Measurements from ENCODE around the gene FTCDNL1.

Gene FTCDNL1

GRCh38 chr2:199869653-199870052 lies 18.7 kb upstream of the FTCDNL1 start:
- Histone ChIP-seq H3K27ac (no peak overlapping the region), H3K4me3 (no peak overlapping the region), H3K9ac (ENCODE audit: insufficient read length) (peak overlapping the region; percentile 8), H3K9me3 (ENCODE audit: low read depth, low read length) (peaks cover 8% of the 10 kb centered on the region; the same call in 1 of the 2 replicates), H3K36me3 (ENCODE audit: insufficient read depth, low read length) (no peaks in the 10 kb centered on the region)
- no peak for DNase-seq (ENCODE audit: low read depth, low spot score)
- TF ChIP-seq FOXP2 (optimal IDR thresholded peaks at IDR 0.05; ENCODE audit: control extremely low read depth, extremely low read length, insufficient read depth) (no peak), EZH2 (IDR thresholded peaks at IDR 0.05) (no peak), POLR2AphosphoS5 (IDR thresholded peaks at IDR 0.05; ENCODE audit: borderline replicate concordance, low read depth, low read length) (no peak)

GRCh38 chr2:199869227-199869541 lies 18.2 kb upstream of the FTCDNL1 start:
- Histone ChIP-seq H3K27ac (no peak overlapping the region), H3K9me3 (ENCODE audit: low read depth, low read length) (peaks cover 3% of the 10 kb centered on the region; the same call in 1 of the 2 replicates), H3K36me3 (ENCODE audit: insufficient read depth, low read length) (no peaks in the 10 kb centered on the region), H3K9ac (ENCODE audit: insufficient read length) (no peak overlapping the region), H3K4me3 (no peak overlapping the region)
- no peak for DNase-seq (ENCODE audit: low read depth, low spot score)
- TF ChIP-seq FOXP2 (optimal IDR thresholded peaks at IDR 0.05; ENCODE audit: control extremely low read depth, extremely low read length, insufficient read depth) = no peak
- TF ChIP-seq EZH2 (IDR thresholded peaks at IDR 0.05) = no peak
- TF ChIP-seq POLR2AphosphoS5 (IDR thresholded peaks at IDR 0.05; ENCODE audit: borderline replicate concordance, low read depth, low read length) = no peak

GRCh38 chr2:199868431-199869226 lies 17.6 kb upstream of the FTCDNL1 start:
- no peak for TF ChIP-seq FOXP2 (optimal IDR thresholded peaks at IDR 0.05; ENCODE audit: control extremely low read depth, extremely low read length, insufficient read depth)
- TF ChIP-seq EZH2 (IDR thresholded peaks at IDR 0.05) = no peak
- no peak for TF ChIP-seq POLR2AphosphoS5 (IDR thresholded peaks at IDR 0.05; ENCODE audit: borderline replicate concordance, low read depth, low read length)
- H3K9me3 ChIP-seq (ENCODE audit: low read depth, low read length) = no peaks in the 10 kb centered on the region
- H3K4me3 ChIP-seq = no peak overlapping the region
- H3K27ac ChIP-seq = no peak overlapping the region
- DNase-seq (ENCODE audit: low read depth, low spot score) = no peak
- no peak overlapping the region for H3K9ac ChIP-seq (ENCODE audit: insufficient read length)
- no peaks in the 10 kb centered on the region for H3K36me3 ChIP-seq (ENCODE audit: insufficient read depth, low read length)

GRCh38 chr2:199865905-199866304 lies 14.9 kb upstream of the FTCDNL1 start:
- Histone ChIP-seq H3K4me3 (no peak overlapping the region), H3K9ac (ENCODE audit: insufficient read length) (no peak overlapping the region), H3K27ac (no peak overlapping the region), H3K36me3 (ENCODE audit: insufficient read depth, low read length) (no peaks in the 10 kb centered on the region), H3K9me3 (ENCODE audit: low read depth, low read length) (no peaks in the 10 kb centered on the region)
- no peak for TF ChIP-seq EZH2 (IDR thresholded peaks at IDR 0.05)
- TF ChIP-seq POLR2AphosphoS5 (IDR thresholded peaks at IDR 0.05; ENCODE audit: borderline replicate concordance, low read depth, low read length) = no peak
- no peak for TF ChIP-seq FOXP2 (optimal IDR thresholded peaks at IDR 0.05; ENCODE audit: control extremely low read depth, extremely low read length, insufficient read depth)
- no peak for DNase-seq (ENCODE audit: low read depth, low spot score)

GRCh38 chr2:199862788-199863187 lies 11.8 kb upstream of the FTCDNL1 start:
- Histone ChIP-seq H3K9ac (ENCODE audit: insufficient read length) (no peak overlapping the region), H3K4me3 (no peak overlapping the region), H3K9me3 (ENCODE audit: low read depth, low read length) (no peaks in the 10 kb centered on the region), H3K27ac (no peak overlapping the region), H3K36me3 (ENCODE audit: insufficient read depth, low read length) (no peaks in the 10 kb centered on the region)
- no peak for DNase-seq (ENCODE audit: low read depth, low spot score)
- no peak for TF ChIP-seq FOXP2 (optimal IDR thresholded peaks at IDR 0.05; ENCODE audit: control extremely low read depth, extremely low read length, insufficient read depth)
- no peak for TF ChIP-seq POLR2AphosphoS5 (IDR thresholded peaks at IDR 0.05; ENCODE audit: borderline replicate concordance, low read depth, low read length)
- no peak for TF ChIP-seq EZH2 (IDR thresholded peaks at IDR 0.05)

- no peaks in the 10 kb centered on the region for H3K36me3 ChIP-seq (ENCODE audit: insufficient read depth, low read length)
- peak; percentile 28 for DNase-seq (ENCODE audit: low read depth, low spot score)
- H3K27ac ChIP-seq = no peak overlapping the region
- no peaks in the 10 kb centered on the region for H3K9me3 ChIP-seq (ENCODE audit: low read depth, low read length)
- H3K9ac ChIP-seq (ENCODE audit: insufficient read length) = no peak overlapping the region
- TF ChIP-seq EZH2 (IDR thresholded peaks at IDR 0.05) (no peak), POLR2AphosphoS5 (IDR thresholded peaks at IDR 0.05; ENCODE audit: borderline replicate concordance, low read depth, low read length) (no peak), FOXP2 (optimal IDR thresholded peaks at IDR 0.05; ENCODE audit: control extremely low read depth, extremely low read length, insufficient read depth) (no peak)
- H3K4me3 ChIP-seq = no peak overlapping the region
These were observed 10.3 kb upstream of the FTCDNL1 start for GRCh38 chr2:199861132-199861774.

- Histone ChIP-seq H3K36me3 (ENCODE audit: insufficient read depth, low read length) (no peaks in the 10 kb centered on the region), H3K27ac (no peak overlapping the region), H3K9me3 (ENCODE audit: low read depth, low read length) (no peaks in the 10 kb centered on the region), H3K9ac (ENCODE audit: insufficient read length) (no peak overlapping the region), H3K4me3 (no peak overlapping the region)
- DNase-seq (ENCODE audit: low read depth, low spot score) = no peak
- TF ChIP-seq EZH2 (IDR thresholded peaks at IDR 0.05) = no peak
- no peak for TF ChIP-seq FOXP2 (optimal IDR thresholded peaks at IDR 0.05; ENCODE audit: control extremely low read depth, extremely low read length, insufficient read depth)
- TF ChIP-seq POLR2AphosphoS5 (IDR thresholded peaks at IDR 0.05; ENCODE audit: borderline replicate concordance, low read depth, low read length) = no peak
These were observed 4.8 kb upstream of the FTCDNL1 start for GRCh38 chr2:199855812-199856211.

GRCh38 chr2:199851883-199852282 lies 891 bp upstream of the FTCDNL1 start:
- Histone ChIP-seq H3K9ac (ENCODE audit: insufficient read length) (no peak overlapping the region), H3K27ac (no peak overlapping the region), H3K4me3 (no peak overlapping the region), H3K9me3 (ENCODE audit: low read depth, low read length) (no peaks in the 10 kb centered on the region), H3K36me3 (ENCODE audit: insufficient read depth, low read length) (no peaks in the 10 kb centered on the region)
- DNase-seq (ENCODE audit: low read depth, low spot score) = no peak
- no peak for TF ChIP-seq FOXP2 (optimal IDR thresholded peaks at IDR 0.05; ENCODE audit: control extremely low read depth, extremely low read length, insufficient read depth)
- TF ChIP-seq EZH2 (IDR thresholded peaks at IDR 0.05) = no peak
